Activated CD8-positive, alpha-beta memory T cell treated with anti-CD3 and anti-CD28 coated beads, Interleukin-2, amount 50 U/mL, for 1 hour (primary cell): ENCODE results near the gene KRTAP10-8.
"Not testable (repeated sequence)": the region's sequence is repeated elsewhere in the genome, so short reads cannot be mapped to it uniquely, and the experiment has no call there.

Source experiments
- DNase-seq: peaks from one replicate; pipeline ENCODE4 v3.0.0-alpha.2; 2020; ENCODE audit errors: extremely low read depth

Gene KRTAP10-8

DNA sequence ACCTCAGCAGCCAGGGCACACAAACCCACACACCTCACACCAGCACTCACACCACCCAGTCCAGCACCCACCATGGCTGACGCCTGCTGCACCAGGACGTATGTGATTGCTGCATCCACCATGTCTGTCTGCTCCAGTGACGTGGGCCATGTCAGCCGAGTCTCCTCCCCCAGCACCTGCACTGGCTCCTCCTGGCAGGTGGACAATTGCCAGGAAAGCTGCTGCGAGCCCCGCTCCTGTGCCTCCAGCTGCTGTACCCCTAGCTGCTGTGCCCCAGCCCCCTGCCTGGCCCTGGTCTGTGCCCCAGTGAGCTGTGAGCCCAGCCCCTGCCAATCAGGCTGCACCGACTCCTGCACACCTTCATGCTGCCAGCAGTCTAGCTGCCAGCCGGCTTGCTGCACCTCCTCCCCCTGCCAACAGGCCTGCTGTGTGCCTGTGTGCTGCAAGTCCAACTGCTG lies at the start of gene KRTAP10-8:
KRTAP10-8 (plus strand) TSS at position 51 of the 458 bp plus-strand sequence; CDS start at position 73, 22 bp downstream.
- no peak for DNase-seq

GRCh38 chr21:44564099-44564498 lies 47.8 kb upstream of the KRTAP10-8 start:
- DNase-seq, result no peak

- DNase-seq, result no peak
Observed at GRCh38 chr21:44564886-44565598, 46.8 kb upstream of the KRTAP10-8 start.

GRCh38 chr21:44566403-44566802 lies 45.5 kb upstream of the KRTAP10-8 start:
- no peak for DNase-seq

DNA sequence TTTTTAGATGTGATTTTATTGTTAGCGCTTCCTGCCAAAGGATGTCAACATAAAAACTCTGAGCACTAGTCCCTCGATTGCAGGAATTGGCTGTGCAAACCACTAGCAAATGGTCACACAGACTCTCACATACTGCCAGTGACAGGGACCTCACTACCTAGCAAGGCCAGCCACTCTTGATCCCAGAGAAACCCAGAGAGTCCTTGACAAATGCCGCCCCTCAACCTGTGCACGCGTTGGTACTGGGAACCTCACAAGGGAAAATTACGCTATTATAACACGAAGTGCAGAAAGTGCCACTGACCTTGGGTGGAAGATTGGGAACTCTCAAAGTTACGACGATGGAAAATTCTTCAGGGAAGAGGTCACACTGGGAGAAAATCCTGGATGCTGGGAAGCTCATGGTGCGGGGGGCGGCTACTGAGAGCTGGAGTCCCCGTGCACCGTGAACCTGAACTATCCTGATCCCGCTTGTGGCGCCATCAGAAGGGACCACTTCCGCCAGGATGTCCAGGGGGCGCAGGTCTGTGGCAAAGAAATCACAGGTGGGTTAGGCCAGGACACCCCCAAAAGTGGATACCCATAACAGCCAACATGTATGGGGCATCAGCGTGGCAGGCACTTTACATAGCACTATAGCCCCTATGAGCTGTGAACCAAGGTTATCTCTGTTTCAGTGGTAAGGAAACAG lies 44.3 kb upstream of the KRTAP10-8 start:
- DNase-seq, result no peak

DNA sequence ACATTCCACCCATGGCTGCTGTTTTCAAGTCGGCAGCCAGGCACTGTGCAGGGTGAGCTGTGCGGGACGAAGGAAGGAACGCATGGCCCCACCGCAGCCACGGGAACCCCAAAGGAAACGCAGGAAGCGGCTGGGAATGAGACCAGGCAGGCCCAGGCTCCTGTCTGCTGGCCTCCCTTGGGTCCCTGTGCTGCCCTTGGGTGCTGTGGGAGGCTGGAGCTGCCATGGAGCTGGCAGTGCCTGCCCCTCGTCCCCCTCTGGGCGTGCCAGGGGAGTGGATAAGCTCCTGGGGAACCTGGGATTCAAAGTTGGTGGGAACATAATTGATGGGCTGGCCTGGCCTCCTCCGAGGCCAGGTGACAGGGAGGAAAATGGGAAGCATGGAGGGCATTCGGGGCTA lies 43.6 kb upstream of the KRTAP10-8 start:
- DNase-seq, result no peak

GRCh38 chr21:44568667-44569556 lies 43.0 kb upstream of the KRTAP10-8 start:
- no peak for DNase-seq

DNA sequence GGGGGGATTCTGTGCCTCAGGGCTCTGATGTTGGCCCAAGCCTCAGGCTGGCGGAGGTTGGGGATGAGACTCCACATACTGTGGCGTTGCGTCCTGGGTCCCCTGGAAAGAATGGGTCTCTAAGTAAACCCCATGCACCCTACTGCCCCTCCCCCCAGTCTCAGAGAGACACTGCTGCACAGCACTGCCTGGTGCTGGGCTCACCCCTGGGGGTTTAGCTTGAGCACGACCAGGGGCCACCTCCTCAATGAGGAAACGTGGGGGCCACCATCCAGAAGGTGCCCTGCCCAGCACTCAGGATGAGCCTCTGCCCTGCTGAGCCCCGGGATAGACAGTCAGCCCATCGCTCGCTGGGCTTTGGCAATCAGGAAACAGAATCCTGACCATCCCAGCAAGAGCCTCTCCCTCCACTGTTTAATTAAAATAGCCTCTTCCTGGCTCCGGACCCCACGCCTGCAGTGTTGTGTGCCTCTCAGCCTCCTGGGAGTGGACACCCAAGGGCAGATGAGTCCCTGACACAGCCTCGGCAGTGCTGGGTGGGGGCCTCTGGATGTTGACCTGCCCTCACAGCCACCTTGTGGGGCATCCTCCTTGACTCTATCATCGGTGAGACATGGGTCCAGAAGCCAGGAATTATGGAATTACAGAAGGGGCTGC lies 41.9 kb upstream of the KRTAP10-8 start:
- DNase-seq, result no peak

GRCh38 chr21:44571296-44571695 lies 40.6 kb upstream of the KRTAP10-8 start:
- no peak for DNase-seq

DNA sequence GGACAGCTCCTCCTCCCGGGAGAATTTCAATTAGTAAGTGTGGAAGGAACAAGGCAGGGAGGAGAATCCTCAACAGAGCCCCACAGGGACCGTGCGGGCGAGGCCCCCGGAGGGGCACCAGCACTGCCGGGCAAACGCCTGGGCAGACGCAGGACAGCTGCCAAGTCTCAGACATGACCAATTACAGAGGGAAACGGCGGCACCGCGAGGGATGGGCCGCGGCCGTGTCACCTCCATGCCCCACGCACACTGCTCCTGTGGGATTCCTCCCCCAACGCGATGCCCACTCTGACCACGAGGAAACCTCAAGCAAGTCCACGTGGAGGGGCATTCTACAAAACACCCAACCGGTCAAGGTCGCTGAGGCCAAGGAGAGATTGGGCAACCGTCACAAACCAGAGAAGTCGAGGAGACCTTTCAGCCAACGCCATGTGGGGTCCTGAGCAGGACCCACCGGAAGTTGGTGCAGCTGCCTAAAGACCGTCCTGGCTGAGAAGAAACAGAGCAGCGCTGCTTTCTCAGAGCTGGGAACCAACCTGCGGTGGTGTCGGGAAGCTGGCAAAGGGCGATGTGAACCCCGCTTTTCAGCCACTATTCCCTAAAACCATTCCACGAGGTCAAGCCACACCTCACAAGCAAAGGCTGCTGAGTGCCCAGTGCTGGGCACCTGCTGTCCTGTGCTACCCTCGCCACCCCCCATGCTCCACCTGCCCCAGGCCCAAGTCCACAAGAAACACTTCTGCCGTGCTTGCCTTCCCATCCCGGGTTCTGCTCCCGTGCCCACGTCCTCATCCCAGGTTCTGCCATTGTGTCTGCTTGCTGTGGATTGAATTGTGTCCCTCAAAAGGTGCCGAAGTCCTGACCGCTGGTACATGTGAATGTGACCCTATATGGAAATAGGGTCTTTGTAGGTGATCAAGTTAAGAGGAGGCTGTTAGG lies 39.8 kb upstream of the KRTAP10-8 start:
- DNase-seq, result no peak

DNA sequence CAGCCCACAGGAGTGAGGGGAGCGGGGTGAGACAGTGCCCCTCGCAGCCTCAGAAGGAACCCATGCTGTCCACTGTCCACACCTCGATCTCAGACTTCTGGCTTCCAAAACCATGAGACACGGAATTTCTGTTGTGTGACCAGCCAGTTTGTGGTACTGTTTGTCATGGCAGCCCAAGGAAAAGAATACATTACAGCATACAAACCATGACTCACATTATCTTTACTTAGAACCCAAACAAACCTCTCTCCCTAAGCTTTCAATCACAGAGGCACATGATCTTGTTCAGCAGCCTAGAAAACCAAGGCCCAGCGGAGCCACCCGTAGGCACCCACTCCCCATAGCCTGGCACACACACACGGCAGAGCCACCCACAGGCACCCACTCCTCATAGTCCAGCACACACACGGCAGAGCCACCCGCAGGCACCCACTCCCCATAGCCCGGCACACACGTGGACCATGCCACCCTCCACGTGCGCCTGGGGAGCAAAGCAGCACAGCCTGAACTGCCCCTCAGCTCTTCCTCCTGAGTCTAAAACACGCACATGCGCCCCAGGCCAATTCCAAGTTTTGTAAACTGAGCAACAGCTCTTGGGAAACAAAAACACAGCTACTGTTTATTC lies 38.8 kb upstream of the KRTAP10-8 start:
- DNase-seq, result no peak

DNA sequence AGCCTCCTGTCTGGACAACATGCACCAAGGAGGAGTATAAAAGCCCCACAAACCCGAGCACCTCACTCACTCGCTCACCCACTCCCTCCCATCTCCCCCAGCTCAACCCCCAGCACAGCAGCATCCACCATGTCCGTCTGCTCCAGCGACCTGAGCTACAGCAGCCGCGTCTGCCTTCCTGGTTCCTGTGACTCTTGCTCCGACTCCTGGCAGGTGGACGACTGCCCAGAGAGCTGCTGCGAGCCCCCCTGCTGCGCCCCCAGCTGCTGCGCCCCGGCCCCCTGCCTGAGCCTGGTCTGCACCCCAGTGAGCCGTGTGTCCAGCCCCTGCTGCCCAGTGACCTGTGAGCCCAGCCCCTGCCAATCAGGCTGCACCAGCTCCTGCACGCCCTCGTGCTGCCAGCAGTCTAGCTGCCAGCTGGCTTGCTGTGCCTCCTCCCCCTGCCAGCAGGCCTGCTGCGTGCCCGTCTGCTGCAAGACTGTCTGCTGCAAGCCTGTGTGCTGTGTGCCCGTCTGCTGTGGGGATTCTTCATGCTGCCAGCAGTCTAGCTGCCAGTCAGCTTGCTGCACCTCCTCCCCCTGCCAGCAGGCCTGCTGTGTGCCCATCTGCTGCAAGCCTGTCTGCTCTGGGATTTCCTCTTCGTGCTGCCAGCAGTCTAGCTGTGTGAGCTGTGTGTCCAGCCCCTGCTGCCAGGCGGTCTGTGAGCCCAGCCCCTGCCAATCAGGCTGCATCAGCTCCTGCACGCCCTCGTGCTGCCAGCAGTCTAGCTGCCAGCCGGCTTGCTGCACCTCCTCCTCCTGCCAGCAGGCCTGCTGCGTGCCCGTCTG lies 38.0 kb upstream of the KRTAP10-8 start, which contains the start of gene KRTAP10-4:
KRTAP10-4 (plus strand) TSS at position 100 of the 827 bp plus-strand sequence; CDS start at position 130, 30 bp downstream.
- not testable (repeated sequence) for DNase-seq

DNA sequence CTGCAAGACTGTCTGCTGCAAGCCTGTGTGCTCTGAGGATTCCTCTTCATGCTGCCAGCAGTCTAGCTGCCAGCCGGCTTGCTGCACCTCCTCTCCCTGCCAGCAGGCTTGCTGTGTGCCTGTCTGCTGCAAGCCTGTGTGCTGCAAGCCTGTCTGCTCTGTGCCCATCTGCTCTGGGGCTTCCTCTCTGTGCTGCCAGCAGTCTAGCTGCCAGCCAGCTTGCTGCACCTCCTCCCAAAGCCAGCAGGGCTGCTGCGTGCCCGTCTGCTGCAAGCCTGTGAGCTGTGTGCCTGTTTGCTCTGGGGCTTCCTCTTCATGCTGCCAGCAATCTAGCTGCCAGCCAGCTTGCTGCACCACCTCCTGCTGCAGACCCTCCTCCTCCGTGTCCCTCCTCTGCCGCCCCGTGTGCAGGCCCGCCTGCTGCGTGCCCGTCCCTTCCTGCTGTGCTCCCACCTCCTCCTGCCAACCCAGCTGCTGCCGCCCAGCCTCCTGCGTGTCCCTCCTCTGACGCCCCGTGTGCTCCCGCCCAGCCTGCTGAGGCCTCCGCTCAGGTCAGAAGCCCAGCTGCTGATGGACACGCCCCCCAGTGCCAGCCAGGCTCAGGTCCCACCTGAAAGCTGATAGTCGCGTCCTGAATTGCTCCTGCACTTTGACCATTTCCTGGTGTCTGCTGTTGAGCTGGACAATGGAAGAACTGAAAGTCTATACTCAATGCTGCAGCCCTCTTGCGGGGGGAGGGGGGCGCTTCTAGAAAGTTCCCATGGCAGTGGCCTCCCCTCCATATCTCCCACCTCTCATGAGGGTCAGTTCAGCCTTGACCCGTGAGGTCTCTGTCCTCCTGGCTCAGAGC lies 37.2 kb upstream of the KRTAP10-8 start:
- no peak for DNase-seq

GRCh38 chr21:44575307-44576024 lies 36.4 kb upstream of the KRTAP10-8 start:
- no peak for DNase-seq

GRCh38 chr21:44576025-44576420 lies 35.9 kb upstream of the KRTAP10-8 start:
- no peak for DNase-seq

DNA sequence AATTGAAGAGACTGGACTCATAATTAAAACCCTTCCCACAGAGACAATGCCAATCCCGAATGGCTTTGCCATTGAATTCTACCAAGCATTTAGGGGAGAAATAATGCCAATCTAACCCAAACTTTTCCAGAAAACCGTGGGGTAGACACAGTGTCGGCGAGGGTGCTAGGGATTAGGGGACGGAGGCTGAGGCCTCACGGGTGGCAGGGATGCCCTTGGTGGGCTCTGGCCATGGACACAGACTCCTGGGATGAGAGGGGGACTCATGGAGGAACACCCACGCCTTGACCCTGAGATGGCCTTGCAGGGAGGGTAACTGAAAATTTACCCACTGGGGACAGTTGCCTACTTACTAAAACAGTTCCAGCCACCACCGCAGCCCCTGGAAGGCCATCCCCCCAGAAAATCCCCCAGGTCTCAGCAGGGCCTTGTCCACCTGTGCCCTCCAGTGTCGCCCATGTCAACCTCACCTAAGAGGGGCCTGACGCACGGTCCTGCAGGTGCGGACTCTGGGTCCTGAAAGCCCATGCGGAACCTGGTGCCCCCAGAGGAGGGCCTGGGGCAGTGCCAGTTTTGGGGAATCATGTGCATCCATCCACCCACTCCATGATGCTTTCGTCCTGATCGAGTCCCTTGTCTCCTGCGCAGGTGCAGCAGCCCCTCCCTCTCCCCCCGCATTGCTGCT lies 33.4 kb upstream of the KRTAP10-8 start:
- no peak for DNase-seq
